Esophagus muscularis mucosa (tissue), 3 donors: ENCODE data around the gene CUL7.

Experiments
- CTCF ChIP-seq, 3 experiments: fragments of 200-600 bp in 2 of 3; fragments of 450-650 bp in 1 of 3; sonication (generic) in 2 of 3; IDR thresholded peaks; one replicate each; pipeline ENCODE4 v1.5.1; 2017 to 2019; ENCODE audit warnings: antibody characterized with exemption in 3 of 3, mild to moderate bottlenecking in 2 of 3, moderate library complexity in 1 of 3
- POLR2A ChIP-seq: fragments of 450-650 bp; IDR thresholded peaks from one replicate; pipeline ENCODE4 v1.6.1; 2017; ENCODE audit warnings: antibody characterized with exemption, moderate library complexity, mild to moderate bottlenecking, low read depth

GRCh38 chr6:43059168-43060033, 5.8 kb upstream of the CUL7 start, which contains the start of the genes KLC4 and MRPL2:
- TF ChIP-seq CTCF (IDR thresholded peaks at IDR 0.05) = no peak
- TF ChIP-seq POLR2A = peak; percentile 61
